Measurements from ENCODE around the gene PDGFC. TPM values are rescaled to one million over a fixed set of nuclear protein-coding genes. Genes with fewer than 3 reads are reported as not detected.

PDGFC gene
- total RNA-seq, 1 donor from 2014 or later: 31.3 TPM

DNA sequence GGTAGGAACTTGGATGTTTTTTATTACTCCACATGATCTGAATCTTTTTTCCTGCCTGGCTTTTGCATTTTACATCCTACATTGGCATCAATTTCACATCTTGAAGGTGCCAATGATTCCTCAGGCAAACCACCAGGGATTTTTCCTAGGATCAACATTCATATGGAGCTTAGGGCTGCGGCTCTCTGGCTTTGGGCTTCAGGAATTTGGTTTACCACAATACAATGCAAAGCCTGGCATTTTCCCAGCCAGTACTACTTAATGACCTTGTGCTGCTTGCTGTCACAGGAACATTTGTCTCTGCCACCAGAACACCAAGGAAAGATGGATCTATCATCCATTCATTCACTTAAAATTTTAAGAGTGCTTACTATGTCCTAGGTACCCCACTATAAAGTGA, 180.7 kb downstream of the PDGFC start:
- Histone ChIP-seq H3K27me3 (no peaks in the 10 kb centered on the region), H3K9me3 (no peaks in the 10 kb centered on the region), H3K4me3 (no peak overlapping the region), H3K36me3 (no peaks in the 10 kb centered on the region), H3K27ac (no peak overlapping the region), H3K4me1 (no peaks in the 10 kb centered on the region)
- ATAC-seq (no peak), DNase-seq (no peak)
- TF ChIP-seq, protein P1, sequence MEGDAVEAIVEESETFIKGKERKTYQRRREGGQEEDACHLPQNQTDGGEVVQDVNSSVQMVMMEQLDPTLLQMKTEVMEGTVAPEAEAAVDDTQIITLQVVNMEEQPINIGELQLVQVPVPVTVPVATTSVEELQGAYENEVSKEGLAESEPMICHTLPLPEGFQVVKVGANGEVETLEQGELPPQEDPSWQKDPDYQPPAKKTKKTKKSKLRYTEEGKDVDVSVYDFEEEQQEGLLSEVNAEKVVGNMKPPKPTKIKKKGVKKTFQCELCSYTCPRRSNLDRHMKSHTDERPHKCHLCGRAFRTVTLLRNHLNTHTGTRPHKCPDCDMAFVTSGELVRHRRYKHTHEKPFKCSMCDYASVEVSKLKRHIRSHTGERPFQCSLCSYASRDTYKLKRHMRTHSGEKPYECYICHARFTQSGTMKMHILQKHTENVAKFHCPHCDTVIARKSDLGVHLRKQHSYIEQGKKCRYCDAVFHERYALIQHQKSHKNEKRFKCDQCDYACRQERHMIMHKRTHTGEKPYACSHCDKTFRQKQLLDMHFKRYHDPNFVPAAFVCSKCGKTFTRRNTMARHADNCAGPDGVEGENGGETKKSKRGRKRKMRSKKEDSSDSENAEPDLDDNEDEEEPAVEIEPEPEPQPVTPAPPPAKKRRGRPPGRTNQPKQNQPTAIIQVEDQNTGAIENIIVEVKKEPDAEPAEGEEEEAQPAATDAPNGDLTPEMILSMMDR (IDR thresholded peaks at IDR 0.05): no peak
- intact Hi-C loops (cut with DNase I): no loop called here

DNA sequence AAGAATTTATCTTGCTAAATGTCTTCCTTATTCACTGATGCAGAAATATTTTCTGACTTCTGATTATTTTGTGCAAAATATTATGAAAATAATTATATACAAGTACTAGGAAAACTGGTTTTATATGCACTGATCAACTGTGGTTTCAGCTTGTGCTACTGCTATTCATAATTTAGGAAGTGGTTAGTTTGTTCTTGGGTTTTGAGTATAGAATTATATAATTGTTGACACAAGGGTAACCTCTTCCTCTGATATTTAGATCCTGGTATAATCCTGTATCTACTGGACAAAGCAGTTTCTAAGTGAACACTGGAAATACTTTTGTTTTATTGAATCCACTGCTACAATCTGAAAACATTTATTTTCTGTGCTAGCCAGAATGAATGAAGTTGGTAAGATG, 182.8 kb downstream of the PDGFC start:
- DNase-seq: no peak
- Histone ChIP-seq H3K36me3 (no peaks in the 10 kb centered on the region), H3K4me1 (no peaks in the 10 kb centered on the region), H3K27ac (no peak overlapping the region), H3K4me3 (no peak overlapping the region), H3K27me3 (no peaks in the 10 kb centered on the region), H3K9me3 (no peaks in the 10 kb centered on the region)
- no peak for ATAC-seq
- intact Hi-C loops (cut with DNase I): no loop called here
- TF ChIP-seq, protein P1 (IDR thresholded peaks at IDR 0.05): no peak

DNA sequence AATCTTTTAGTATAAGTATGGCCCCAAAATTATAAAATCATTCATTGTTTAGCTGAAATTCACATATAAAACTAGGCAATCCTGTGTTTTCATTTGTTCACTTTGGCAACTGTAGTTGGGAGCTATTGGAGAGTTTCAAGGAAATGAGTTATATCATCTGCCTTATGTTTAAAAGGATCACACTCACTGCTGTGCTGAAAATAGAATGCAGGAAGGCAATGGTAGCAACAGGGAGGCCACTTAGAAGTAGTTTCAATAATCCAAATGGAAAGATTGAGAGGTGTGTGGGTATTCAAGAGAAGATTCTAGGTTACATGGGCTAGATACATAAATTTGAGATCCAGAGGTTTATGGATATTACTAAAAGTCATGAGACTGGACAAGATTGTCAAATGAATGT, 184.9 kb downstream of the PDGFC start:
- intact Hi-C loops (cut with DNase I): no loop called here
- no peak overlapping the region for H3K27ac ChIP-seq

DNA sequence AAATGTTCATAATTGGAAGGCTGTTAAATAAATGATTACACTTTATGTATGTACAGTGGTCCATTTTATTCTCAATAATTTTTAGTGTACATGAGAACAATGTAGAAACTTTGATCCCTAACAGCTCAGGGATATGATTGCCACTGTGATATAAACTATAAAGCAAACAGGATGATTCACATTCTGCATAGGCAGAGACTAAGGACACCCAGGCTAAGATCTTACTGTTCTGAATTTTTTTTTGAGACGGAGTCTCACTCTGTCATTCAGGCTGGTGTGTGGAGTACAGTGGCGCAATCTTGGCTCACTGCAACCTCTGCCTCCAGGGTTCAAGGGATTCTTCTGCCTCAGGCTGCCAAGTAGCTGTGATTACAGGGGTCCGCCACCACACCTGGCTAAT, 186.6 kb downstream of the PDGFC start:
- Histone ChIP-seq H3K4me3 (no peak overlapping the region), H3K36me3 (no peaks in the 10 kb centered on the region), H3K4me1 (no peaks in the 10 kb centered on the region), H3K27ac (no peak overlapping the region), H3K9me3 (no peaks in the 10 kb centered on the region), H3K27me3 (no peaks in the 10 kb centered on the region)
- no peak for ATAC-seq
- intact Hi-C loops (cut with DNase I): no loop called here
- DNase-seq: no peak
- TF ChIP-seq, protein P1 (IDR thresholded peaks at IDR 0.05): no peak

More for the DNA sequence above, 184.9 kb downstream of the PDGFC start:
- Histone ChIP-seq H3K27me3 (no peaks in the 10 kb centered on the region), H3K36me3 (no peaks in the 10 kb centered on the region), H3K4me3 (no peak overlapping the region), H3K4me1 (no peaks in the 10 kb centered on the region), H3K9me3 (no peaks in the 10 kb centered on the region)
- TF ChIP-seq, protein P1 (IDR thresholded peaks at IDR 0.05): no peak
- DNase-seq (no peak), ATAC-seq (no peak)

DNA sequence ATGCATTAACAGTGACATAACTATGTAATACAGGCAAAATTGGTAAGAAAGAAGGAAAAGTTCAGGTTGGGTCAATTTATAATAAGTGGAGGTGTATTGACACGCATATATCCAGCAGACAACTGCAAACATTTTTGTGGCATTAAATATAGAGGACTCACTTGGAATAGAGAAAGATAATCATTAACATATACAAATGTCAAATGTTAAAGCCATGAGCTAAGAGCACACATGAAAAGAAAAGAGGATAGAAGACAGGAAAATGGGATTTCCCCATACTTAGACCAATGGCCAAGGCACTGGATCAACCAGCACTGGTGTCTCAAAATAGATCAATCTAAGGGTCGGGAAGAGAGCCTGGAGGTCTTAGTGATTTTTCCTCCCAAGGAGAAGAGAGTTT, 187.6 kb downstream of the PDGFC start:
- H3K36me3 ChIP-seq: no peaks in the 10 kb centered on the region
- DNase-seq: no peak
- TF ChIP-seq, protein P1 (IDR thresholded peaks at IDR 0.05): no peak
- ATAC-seq: no peak
- H3K4me3 ChIP-seq: no peak overlapping the region
- H3K9me3 ChIP-seq: no peaks in the 10 kb centered on the region
- no peak overlapping the region for H3K27ac ChIP-seq
- no peaks in the 10 kb centered on the region for H3K27me3 ChIP-seq
- intact Hi-C loops (cut with DNase I): no loop called here
- peaks cover 5% of the 10 kb centered on the region for H3K4me1 ChIP-seq

DNA sequence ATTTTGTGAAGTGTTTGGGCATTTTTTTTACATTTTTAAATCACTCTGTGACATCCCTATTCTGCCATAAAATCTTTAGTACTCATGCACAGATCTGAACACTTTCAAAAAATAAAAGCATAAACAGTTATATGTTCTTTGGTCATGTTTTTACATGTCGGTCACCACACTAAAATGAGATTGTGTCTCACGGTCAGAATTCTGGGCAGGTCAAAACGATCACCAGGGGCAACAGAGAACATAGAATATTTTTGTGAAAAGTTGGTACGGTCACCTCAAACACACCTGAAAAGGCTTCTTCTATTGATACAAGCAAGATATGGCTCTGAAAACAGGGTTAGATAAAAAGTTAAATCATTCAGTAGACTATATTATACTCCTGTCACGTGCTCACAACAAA, 189.1 kb downstream of the PDGFC start:
- intact Hi-C loops (cut with DNase I): no loop called here
- Histone ChIP-seq H3K9me3 (no peaks in the 10 kb centered on the region), H3K4me1 (peaks cover 14% of the 10 kb centered on the region), H3K27me3 (no peaks in the 10 kb centered on the region), H3K4me3 (no peak overlapping the region), H3K27ac (no peak overlapping the region), H3K36me3 (no peaks in the 10 kb centered on the region)
- DNase-seq: no peak
- TF ChIP-seq, protein P1 (IDR thresholded peaks at IDR 0.05): no peak
- no peak for ATAC-seq
